HUES6 (cell line): ENCODE measurements around the gene PRRC2C.

Source experiments
- H3K27ac ChIP-seq: 2 replicates; pipeline ENCODE4 v1.7.0; 2013; ENCODE audit warnings: low read depth, mild to moderate bottlenecking, low read length, inconsistent platforms
- H3K27me3 ChIP-seq: 2 replicates; pipeline ENCODE4 v1.6.1; 2013; ENCODE audit warnings: low read length; ENCODE audit not compliant: control insufficient read depth, insufficient read depth
- H3K36me3 ChIP-seq: 2 replicates; pipeline ENCODE4 v1.6.1; 2013; ENCODE audit warnings: low read length; ENCODE audit not compliant: control insufficient read depth, insufficient read depth
- H3K4me1 ChIP-seq: 2 replicates; pipeline ENCODE4 v1.6.1; 2013; ENCODE audit warnings: low read length; ENCODE audit not compliant: control insufficient read depth, insufficient read depth
- H3K4me3 ChIP-seq: 2 replicates; pipeline ENCODE4 v1.5.1; 2013; ENCODE audit warnings: low read depth, low read length
- H3K9ac ChIP-seq: one replicate; pipeline ENCODE4 v1.6.1; 2013; ENCODE audit warnings: mild to moderate bottlenecking, low read length
- H3K9me3 ChIP-seq: 2 replicates; pipeline ENCODE4 v1.6.1; 2013; ENCODE audit warnings: low read depth, low read length; ENCODE audit not compliant: control insufficient read depth, insufficient read depth

Gene PRRC2C

DNA sequence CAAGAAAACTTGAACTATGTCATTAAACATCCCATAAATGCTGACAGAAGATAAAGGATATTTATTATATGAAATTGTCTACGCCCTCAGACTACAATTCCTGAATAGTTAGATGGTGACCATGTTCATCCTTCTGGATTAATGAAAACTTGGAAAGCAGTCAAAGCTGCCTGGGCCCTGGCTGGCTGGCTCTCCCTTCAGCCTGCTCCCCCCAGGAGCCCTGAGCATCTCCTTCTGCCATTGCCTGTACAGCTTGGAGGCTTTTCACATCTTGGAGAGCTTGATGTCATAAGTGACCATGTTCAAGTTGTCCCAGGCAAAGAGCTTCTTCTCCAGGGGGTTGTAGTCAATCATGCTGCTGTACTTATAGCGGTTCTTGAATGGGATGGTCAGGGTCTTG is 150.3 kb downstream of the PRRC2C start:
- peaks cover 3% of the 10 kb centered on the region; the same call in 1 of the 2 replicates for H3K4me1 ChIP-seq
- H3K36me3 ChIP-seq: no peaks in the 10 kb centered on the region
- H3K27me3 ChIP-seq: no peaks in the 10 kb centered on the region
- no peaks in the 10 kb centered on the region for H3K9me3 ChIP-seq
- no peak overlapping the region for H3K27ac ChIP-seq
- H3K4me3 ChIP-seq: no peak overlapping the region
- no peak overlapping the region for H3K9ac ChIP-seq

DNA sequence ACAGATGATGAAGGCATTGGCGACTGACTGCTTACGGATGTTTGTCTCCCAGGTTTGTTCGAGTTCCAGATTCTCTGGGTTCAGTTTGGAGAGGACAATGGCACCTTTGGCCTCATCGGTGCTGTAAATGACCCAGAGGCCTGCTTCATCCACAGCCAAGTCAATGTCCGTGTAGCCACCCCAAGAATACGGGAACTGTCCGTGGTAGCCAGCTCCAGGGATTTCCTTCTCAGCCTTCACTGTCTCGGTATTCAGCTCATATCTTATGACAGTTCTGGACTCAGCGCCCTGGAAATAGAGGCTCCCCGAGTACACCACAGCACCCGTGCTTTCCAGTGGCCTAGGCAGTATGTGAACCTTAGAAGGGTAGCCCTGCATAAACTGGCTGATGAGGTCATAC is 150.8 kb downstream of the PRRC2C start:
- H3K4me1 ChIP-seq: peaks cover 8% of the 10 kb centered on the region
- no peaks in the 10 kb centered on the region for H3K36me3 ChIP-seq
- no peaks in the 10 kb centered on the region for H3K27me3 ChIP-seq
- no peak overlapping the region for H3K9ac ChIP-seq
- no peak overlapping the region for H3K4me3 ChIP-seq
- H3K9me3 ChIP-seq: no peaks in the 10 kb centered on the region
- H3K27ac ChIP-seq: no peak overlapping the region

DNA sequence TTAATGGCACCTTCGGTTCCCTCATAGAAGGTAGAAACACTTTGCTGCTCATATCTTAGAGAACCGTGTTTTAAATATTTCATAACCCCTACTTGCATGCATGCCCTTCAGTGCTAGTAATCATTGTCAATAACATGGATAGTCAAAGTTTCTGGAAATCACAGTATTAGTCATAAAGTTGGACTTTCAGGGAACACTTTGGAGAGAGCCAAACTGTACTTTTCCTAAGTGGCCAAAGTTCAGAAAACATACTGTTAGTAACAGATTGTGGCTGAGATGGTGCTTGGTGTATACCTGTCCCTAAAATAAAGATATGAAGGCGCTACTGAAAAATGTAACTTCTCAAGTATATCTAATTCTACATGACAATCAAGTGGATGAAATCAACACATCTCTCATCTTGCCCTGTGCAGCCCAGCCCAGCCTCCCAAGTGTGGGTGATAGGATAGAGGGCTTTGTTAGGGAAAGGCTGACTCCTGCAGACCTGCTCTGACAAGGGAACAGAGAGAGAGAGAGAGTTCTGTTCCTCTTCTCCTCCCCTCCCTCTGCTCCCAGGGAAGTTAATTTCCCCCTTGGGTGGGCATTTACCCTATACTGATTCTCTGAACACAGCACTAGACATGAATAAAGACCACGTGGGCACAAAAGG is 152.7 kb downstream of the PRRC2C start:
- Histone ChIP-seq H3K9ac (no peak overlapping the region), H3K36me3 (no peaks in the 10 kb centered on the region), H3K4me3 (no peak overlapping the region), H3K27me3 (no peaks in the 10 kb centered on the region), H3K27ac (no peak overlapping the region), H3K9me3 (no peaks in the 10 kb centered on the region), H3K4me1 (peaks cover 19% of the 10 kb centered on the region)

DNA sequence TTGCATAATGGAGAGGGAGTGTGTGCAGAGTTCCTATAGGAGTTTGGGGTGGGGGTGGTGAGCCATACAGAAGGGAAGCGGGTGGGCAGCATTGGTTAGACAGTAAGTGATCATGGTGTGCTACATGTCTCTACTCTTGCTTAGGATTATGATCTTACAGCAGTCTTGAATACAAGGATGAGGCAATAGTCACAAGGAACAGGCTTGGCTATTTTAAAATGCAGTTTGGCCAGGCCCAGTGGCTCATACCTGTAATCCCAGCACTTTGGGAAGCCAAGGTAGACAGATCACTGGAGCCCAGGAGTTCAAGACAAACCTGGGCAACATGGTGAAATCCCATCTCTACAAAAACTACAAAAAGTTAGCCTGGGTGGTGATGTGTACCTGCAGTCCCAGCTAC is 154.9 kb downstream of the PRRC2C start:
- peaks cover 22% of the 10 kb centered on the region for H3K4me1 ChIP-seq
- no peaks in the 10 kb centered on the region for H3K27me3 ChIP-seq
- no peaks in the 10 kb centered on the region for H3K36me3 ChIP-seq
- H3K27ac ChIP-seq: no peak overlapping the region
- H3K9ac ChIP-seq: no peak overlapping the region
- no peaks in the 10 kb centered on the region for H3K9me3 ChIP-seq
- H3K4me3 ChIP-seq: no peak overlapping the region

DNA sequence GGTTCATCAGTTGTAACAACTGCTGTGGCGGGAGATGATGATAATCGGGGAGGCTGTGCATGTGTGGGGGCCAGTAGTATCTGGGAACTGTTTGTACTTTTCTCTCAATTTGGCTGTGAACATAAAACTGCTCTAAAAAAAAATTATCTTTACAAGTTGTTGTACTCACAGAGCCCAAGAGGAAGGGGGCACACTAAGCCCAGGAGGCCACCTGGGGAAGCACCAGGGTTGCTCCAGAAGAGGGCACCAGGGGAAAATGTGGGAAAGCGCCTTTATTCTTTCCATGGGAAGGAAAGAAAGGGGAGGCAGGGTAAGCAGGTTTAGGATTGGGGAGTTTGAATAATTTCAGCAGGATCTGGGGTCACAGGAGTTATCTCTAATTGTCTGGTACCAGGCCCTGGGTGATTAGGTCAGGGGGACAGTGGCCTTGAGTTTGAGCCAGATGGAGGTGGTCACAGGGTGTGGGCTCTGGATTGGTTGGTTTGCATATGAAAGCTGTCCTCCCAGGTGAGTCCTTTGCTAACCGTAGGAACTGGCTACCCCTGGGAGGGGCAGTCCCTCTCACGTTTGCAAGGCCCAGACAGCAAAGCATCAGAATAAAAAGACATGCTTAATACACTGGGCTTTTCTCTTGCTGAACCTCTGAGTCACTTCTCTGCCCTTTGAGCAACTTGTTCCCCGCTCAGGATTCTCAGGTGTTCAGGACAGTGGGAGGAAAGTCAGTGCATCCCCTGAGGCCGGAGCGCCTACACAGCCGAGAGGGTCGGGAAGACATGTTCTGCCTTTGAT is 155.9 kb downstream of the PRRC2C start:
- H3K36me3 ChIP-seq: no peaks in the 10 kb centered on the region
- H3K9me3 ChIP-seq: no peaks in the 10 kb centered on the region
- H3K27ac ChIP-seq: peak overlapping the region; percentile 19
- H3K4me3 ChIP-seq: no peak overlapping the region
- H3K27me3 ChIP-seq: no peaks in the 10 kb centered on the region
- H3K4me1 ChIP-seq: peaks cover 24% of the 10 kb centered on the region
- peak overlapping the region; percentile 36 for H3K9ac ChIP-seq

DNA sequence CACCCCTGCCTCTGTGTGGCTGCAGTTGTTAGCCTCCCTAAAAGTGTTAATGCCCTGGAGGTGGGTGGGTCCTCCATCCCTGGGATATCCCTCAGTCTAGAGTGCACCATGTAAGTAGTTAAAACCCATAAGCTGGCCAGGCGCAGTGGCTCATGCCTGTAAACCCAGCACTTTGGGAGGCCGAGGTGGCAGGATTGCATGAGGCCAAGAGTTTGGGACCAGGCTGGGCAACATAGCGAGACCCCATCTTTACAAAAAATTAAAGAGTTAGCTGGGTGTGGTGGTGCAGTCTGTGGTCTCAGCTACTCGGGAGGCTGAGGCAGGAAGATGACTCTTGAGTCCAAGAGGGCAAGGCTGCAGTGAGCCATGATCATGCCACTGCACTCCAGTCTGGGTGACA is 156.9 kb downstream of the PRRC2C start:
- H3K9ac ChIP-seq: peak overlapping the region; percentile 36
- no peak overlapping the region for H3K4me3 ChIP-seq
- H3K27ac ChIP-seq: peak overlapping the region; percentile 19; the same call in 1 of the 2 replicates

More for the DNA sequence above, 156.9 kb downstream of the PRRC2C start:
- no peaks in the 10 kb centered on the region for H3K27me3 ChIP-seq
- no peaks in the 10 kb centered on the region for H3K36me3 ChIP-seq
- peaks cover 24% of the 10 kb centered on the region for H3K4me1 ChIP-seq
- no peaks in the 10 kb centered on the region for H3K9me3 ChIP-seq
